ENCODE results near the gene LIX1.

The LIX1 gene

DNA sequence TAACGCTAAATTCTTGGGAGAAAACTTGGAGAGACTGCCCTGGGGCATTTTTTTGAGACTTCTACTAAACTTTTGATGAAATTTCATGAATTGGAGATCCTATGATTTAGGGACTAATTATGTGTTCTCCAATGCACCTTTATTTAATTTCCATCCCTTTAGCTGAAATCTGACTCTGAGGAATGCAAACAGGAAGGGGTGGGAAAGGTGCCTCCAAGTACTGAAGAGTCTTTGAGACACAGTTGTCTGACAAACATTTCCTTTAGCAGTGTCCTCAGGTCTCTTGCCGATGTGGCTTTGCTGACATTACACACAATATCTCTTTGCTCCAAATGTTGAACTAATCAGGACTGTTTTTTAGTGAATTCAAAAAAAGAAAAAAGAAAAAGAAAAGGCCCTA lies 76.9 kb downstream of the LIX1 start:
- no peak for TF ChIP-seq ZFX (IDR thresholded peaks at IDR 0.05; ENCODE audit: borderline replicate concordance)
- TF ChIP-seq, protein P1, sequence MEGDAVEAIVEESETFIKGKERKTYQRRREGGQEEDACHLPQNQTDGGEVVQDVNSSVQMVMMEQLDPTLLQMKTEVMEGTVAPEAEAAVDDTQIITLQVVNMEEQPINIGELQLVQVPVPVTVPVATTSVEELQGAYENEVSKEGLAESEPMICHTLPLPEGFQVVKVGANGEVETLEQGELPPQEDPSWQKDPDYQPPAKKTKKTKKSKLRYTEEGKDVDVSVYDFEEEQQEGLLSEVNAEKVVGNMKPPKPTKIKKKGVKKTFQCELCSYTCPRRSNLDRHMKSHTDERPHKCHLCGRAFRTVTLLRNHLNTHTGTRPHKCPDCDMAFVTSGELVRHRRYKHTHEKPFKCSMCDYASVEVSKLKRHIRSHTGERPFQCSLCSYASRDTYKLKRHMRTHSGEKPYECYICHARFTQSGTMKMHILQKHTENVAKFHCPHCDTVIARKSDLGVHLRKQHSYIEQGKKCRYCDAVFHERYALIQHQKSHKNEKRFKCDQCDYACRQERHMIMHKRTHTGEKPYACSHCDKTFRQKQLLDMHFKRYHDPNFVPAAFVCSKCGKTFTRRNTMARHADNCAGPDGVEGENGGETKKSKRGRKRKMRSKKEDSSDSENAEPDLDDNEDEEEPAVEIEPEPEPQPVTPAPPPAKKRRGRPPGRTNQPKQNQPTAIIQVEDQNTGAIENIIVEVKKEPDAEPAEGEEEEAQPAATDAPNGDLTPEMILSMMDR (IDR thresholded peaks at IDR 0.05): no peak
- no peak overlapping the region for H3K27ac ChIP-seq

DNA sequence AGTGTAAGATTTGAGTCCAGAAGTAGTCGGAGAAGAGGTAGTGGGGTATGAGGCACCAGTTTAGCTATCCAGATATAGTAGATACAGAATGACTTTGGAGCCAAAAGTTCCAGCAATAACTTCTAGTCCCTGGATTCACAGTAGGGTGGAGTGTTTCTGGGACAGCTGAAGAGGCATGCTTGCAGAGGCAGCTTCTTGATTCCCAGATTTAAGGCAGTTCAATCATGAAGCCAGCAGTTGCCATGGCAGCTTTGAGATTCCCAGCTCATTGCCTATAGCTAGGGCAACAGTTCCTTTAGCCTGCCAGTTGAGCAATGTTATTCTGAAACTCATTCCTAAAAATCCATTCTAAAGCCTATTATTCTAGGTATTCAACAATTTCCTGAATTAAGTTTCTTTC lies 79.2 kb downstream of the LIX1 start:
- H3K27ac ChIP-seq: no peak overlapping the region
- TF ChIP-seq, protein P1 (IDR thresholded peaks at IDR 0.05): no peak
- no peak for TF ChIP-seq ZFX (IDR thresholded peaks at IDR 0.05; ENCODE audit: borderline replicate concordance)

DNA sequence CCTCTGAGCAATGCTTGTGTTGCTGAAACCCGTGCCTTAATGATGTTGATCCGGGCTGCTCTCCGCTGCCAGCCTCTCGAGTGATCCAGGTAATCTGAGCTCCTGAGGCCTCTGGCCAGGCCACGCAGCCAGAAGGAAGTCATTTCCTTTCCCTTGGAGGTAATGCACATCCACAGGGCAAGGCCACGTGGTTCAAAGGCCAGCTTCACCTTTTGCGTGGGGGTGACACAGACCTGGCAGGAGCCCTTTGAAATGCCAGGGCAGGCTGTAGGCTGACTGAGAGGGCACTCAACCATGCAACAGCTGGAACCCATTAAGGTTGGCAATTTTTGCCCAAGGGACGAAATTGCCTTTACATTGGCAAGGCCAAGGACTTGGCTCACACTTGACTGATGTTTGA lies 80.4 kb downstream of the LIX1 start:
- H3K27ac ChIP-seq: no peak overlapping the region
- TF ChIP-seq ZFX (IDR thresholded peaks at IDR 0.05; ENCODE audit: borderline replicate concordance): no peak
- TF ChIP-seq, protein P1 (IDR thresholded peaks at IDR 0.05): no peak

DNA sequence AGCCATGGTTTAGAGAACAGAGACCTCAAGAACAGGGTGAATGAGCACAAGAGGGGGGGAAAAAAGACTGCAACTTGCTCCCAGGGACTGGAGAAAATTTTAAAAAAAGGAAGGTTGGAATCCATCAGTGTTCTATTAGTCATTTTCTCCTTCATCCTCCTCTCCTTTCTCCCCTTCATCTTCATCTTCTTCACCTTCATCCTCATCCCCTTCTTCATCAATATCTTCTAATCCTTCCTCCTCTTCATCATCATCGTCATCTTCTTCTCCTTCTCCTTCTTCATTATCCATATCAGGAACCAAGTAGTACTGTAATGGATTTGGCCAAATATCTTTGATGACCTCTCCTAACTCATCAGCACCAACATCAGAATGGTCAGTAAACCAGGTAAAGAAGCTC lies 86.1 kb downstream of the LIX1 start:
- H3K27ac ChIP-seq: no peak overlapping the region
- TF ChIP-seq ZFX (IDR thresholded peaks at IDR 0.05; ENCODE audit: borderline replicate concordance): no peak
- TF ChIP-seq, protein P1 (IDR thresholded peaks at IDR 0.05): no peak

DNA sequence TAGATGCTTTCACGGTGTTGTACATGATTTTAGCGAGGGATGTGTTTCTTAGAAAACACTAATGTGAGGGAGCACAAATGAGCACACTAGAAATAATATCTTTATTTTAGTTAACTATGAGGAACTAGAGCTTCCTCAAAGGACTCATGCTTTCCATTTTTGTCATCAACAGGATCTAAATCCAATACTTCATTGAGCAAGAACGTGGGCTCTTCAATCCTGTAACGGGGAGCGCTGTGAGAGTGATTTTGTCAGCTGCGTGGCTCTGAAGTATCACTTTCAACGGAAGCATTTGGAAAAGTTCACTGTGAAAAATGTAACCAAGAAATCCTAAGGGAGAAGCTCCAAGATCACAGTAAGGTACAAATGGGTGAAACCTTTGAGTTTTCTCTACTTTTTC lies 93.2 kb downstream of the LIX1 start:
- no peak for TF ChIP-seq ZFX (IDR thresholded peaks at IDR 0.05; ENCODE audit: borderline replicate concordance)
- TF ChIP-seq, protein P1 (IDR thresholded peaks at IDR 0.05): no peak
- H3K27ac ChIP-seq: no peak overlapping the region

DNA sequence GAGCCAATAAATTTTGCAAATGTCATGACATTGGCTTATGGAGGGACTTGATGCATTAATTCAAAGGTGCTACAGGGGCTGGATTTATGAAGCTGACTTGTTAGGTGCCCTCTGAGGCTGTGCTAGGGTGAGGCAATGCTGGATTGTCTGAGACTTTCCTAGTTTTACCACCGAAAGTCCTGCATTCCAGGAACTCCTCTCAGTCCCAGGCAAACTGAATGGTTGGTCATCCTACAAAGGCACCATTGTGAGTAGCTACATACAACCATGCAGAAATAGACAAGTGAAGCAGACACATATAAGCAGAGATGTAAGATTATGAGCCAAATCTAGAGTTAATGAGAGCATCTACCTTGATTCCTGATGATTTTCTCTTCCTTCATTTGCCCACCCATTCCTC lies 95.3 kb downstream of the LIX1 start:
- H3K27ac ChIP-seq: no peak overlapping the region
- no peak for TF ChIP-seq ZFX (IDR thresholded peaks at IDR 0.05; ENCODE audit: borderline replicate concordance)
- TF ChIP-seq, protein P1 (IDR thresholded peaks at IDR 0.05): no peak

DNA sequence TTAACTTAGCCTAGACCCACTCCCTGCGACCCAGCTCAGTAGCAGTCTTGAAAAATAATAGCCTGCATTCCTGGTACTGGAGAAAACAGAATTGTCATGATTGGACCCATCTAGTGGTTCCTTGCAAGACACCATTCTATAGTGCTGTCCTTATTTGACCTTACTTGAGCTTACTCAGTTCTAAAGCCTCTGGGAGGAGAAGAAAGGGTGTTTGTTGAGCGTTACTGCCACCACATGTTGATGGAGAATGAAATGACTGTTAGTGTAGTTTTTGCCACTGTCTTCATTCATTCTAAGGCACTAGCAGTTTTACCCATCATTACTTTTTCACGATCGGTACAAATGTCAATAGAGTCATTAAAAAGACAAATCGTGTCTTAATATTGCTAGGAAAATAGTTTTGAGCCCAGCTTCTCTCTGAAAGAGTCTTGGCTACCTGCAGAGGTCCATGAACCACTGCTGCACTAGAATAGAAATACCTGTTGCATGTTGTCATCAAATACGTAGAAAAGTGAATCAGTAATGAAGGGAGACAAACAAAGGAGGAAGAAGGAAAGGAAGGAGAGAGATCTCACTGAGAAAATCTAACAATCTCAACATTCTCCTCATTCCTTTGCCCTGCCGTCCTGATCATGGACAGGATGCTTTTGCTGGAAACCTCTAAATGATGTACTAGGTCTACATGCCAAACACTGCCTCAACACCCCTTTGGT lies 96.0 kb downstream of the LIX1 start:
- H3K27ac ChIP-seq: no peak overlapping the region
- TF ChIP-seq, protein P1 (IDR thresholded peaks at IDR 0.05): no peak
- no peak for TF ChIP-seq ZFX (IDR thresholded peaks at IDR 0.05; ENCODE audit: borderline replicate concordance)
